Measurements from ENCODE around the gene SLC5A6.
"Not testable (repeated sequence)": the region's sequence is repeated elsewhere in the genome, so short reads cannot be mapped to it uniquely, and the experiment has no call there.

The SLC5A6 gene

GRCh38 chr2:27202854-27203253 lies 9.2 kb downstream of the SLC5A6 start:
- DNase-seq: no peak

GRCh38 chr2:27201675-27202074 lies 10.4 kb downstream of the SLC5A6 start:
- DNase-seq: no peak

- DNase-seq: no peak
Measured at GRCh38 chr2:27199241-27199640, 12.8 kb downstream of the SLC5A6 start.

- no peak for DNase-seq
Measured at GRCh38 chr2:27198627-27199026, 13.4 kb downstream of the SLC5A6 start.

- not testable (repeated sequence) for DNase-seq
Measured at GRCh38 chr2:27198068-27198467, 14.0 kb downstream of the SLC5A6 start.

- DNase-seq: not testable (repeated sequence)
Measured at GRCh38 chr2:27195799-27196198, 16.3 kb downstream of the SLC5A6 start.

GRCh38 chr2:27194538-27195354 lies 17.3 kb downstream of the SLC5A6 start:
- DNase-seq: peak; percentile 19

GRCh38 chr2:27191070-27191829 lies 20.8 kb downstream of the SLC5A6 start:
- DNase-seq: peak; percentile 12

- no peak for DNase-seq
Measured at GRCh38 chr2:27189989-27190388, 22.1 kb downstream of the SLC5A6 start.

GRCh38 chr2:27186613-27187345 lies 25.3 kb downstream of the SLC5A6 start:
- DNase-seq: no peak

GRCh38 chr2:27185331-27186026 lies 26.6 kb downstream of the SLC5A6 start:
- DNase-seq: no peak

- no peak for DNase-seq
Measured at GRCh38 chr2:27184115-27184514, 28.0 kb downstream of the SLC5A6 start.

GRCh38 chr2:27182346-27182745 lies 29.7 kb downstream of the SLC5A6 start:
- no peak for DNase-seq

- DNase-seq: no peak
Measured at GRCh38 chr2:27179344-27180000, 32.6 kb downstream of the SLC5A6 start.

- no peak for DNase-seq
Measured at GRCh38 chr2:27178469-27178868, 33.6 kb downstream of the SLC5A6 start.

GRCh38 chr2:27177441-27178351 lies 34.4 kb downstream of the SLC5A6 start:
- DNase-seq: no peak

GRCh38 chr2:27175781-27176180 lies 36.3 kb downstream of the SLC5A6 start:
- DNase-seq: not testable (repeated sequence)

GRCh38 chr2:27175330-27175729 lies 36.7 kb downstream of the SLC5A6 start:
- no peak for DNase-seq

GRCh38 chr2:27174638-27175037 lies 37.4 kb downstream of the SLC5A6 start:
- no peak for DNase-seq

GRCh38 chr2:27171351-27171848 lies 40.7 kb downstream of the SLC5A6 start:
- peak; percentile 11 for DNase-seq

Data from DMS153 (cell line).